AG04450 (cell line): ENCODE measurements around the gene MCTP1. TPM values are rescaled to one million over a fixed set of nuclear protein-coding genes. Genes with fewer than 3 reads are reported as not detected.

Experiments
- CTCF ChIA-PET: fragments of 300-600, 350-600 bp; formaldehyde crosslinking; extraction: SDS; loops from one replicate; lab custom pipeline; 2022; ENCODE audit warnings: antibody characterized with exemption, inconsistent platforms; lab: Charles Lee
- POLR2A ChIA-PET: fragments of 350-600 bp; formaldehyde crosslinking; extraction: SDS; loops from one replicate; lab custom pipeline; 2021; ENCODE audit warnings: antibody characterized with exemption, inconsistent platforms; lab: Yijun Ruan, JAX
- DNase-seq: peaks from one replicate; pipeline ENCODE4 v3.0.0-alpha.2; 2011; ENCODE audit warnings: low read depth, low spot score
- H3K27ac ChIP-seq: one replicate; pipeline ENCODE4 v1.5.1; 2012; ENCODE audit warnings: low read depth, low read length, control low read depth
- H3K27me3 ChIP-seq: one replicate; pipeline ENCODE4 v1.6.0; 2012; ENCODE audit warnings: low read length; ENCODE audit not compliant: control insufficient read depth, insufficient read depth
- H3K4me3 ChIP-seq: 2 replicates; pipeline ENCODE4 v1.5.1; 2011; ENCODE audit warnings: mild to moderate bottlenecking, low read depth, low read length, control low read depth
- H3K9me3 ChIP-seq: 2 replicates; pipeline ENCODE4 v1.5.1; 2012; ENCODE audit warnings: low read length; ENCODE audit not compliant: control insufficient read depth, insufficient read depth
- polyA plus RNA-seq: library from polyadenylated mRNA; depleted of rRNA; stranded (reverse); fragments of >200 nt; gene quantifications from 2 replicates; pipeline ENCODE4 v1.2.3, GENCODE V29; 2011
- TF ChIP-seq, protein P1 (sequence below): IDR thresholded peaks from 2 replicates; pipeline ENCODE4 v1.5.1; 2011; ENCODE audit warnings: low read depth, low read length, control low read depth, inconsistent platforms

Gene MCTP1
- polyA plus RNA-seq, 1 experiment: 0.66 TPM

- TF ChIP-seq, protein P1, sequence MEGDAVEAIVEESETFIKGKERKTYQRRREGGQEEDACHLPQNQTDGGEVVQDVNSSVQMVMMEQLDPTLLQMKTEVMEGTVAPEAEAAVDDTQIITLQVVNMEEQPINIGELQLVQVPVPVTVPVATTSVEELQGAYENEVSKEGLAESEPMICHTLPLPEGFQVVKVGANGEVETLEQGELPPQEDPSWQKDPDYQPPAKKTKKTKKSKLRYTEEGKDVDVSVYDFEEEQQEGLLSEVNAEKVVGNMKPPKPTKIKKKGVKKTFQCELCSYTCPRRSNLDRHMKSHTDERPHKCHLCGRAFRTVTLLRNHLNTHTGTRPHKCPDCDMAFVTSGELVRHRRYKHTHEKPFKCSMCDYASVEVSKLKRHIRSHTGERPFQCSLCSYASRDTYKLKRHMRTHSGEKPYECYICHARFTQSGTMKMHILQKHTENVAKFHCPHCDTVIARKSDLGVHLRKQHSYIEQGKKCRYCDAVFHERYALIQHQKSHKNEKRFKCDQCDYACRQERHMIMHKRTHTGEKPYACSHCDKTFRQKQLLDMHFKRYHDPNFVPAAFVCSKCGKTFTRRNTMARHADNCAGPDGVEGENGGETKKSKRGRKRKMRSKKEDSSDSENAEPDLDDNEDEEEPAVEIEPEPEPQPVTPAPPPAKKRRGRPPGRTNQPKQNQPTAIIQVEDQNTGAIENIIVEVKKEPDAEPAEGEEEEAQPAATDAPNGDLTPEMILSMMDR: no peak
- CTCF ChIA-PET: no interaction called here
Observed at GRCh38 chr5:95130941-95131340, 154.0 kb downstream of the MCTP1 start.

DNA sequence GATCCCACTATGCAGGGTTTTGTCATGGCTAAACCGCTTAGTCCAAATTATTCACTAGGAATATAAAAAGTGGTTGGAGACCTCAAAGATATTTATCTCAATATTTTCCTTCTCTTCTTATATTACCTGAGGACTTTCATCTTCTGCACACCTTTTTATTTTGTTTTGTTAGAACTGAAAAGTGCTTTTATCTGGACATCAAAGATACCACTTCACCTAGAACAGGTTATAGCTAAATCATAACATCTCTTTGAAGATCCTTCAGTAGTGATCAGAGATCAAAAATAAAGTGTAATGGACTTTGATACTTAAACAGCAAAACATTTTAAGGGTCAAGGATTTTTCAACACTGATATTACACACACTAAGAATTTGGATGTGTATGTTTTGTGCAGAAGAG is 160.2 kb downstream of the MCTP1 start:
- Histone ChIP-seq H3K4me3 (no peak overlapping the region), H3K27me3 (no peaks in the 10 kb centered on the region), H3K27ac (no peak overlapping the region), H3K9me3 (no peaks in the 10 kb centered on the region)
- ChIA-PET POLR2A (no interaction called here), CTCF (no interaction called here)
- TF ChIP-seq, protein P1: no peak
- no peak for DNase-seq

More at GRCh38 chr5:95130941-95131340, 154.0 kb downstream of the MCTP1 start:
- Histone ChIP-seq H3K27me3 (no peaks in the 10 kb centered on the region), H3K4me3 (no peak overlapping the region), H3K9me3 (no peaks in the 10 kb centered on the region), H3K27ac (no peak overlapping the region)
- POLR2A ChIA-PET: no interaction called here
- DNase-seq: no peak

DNA sequence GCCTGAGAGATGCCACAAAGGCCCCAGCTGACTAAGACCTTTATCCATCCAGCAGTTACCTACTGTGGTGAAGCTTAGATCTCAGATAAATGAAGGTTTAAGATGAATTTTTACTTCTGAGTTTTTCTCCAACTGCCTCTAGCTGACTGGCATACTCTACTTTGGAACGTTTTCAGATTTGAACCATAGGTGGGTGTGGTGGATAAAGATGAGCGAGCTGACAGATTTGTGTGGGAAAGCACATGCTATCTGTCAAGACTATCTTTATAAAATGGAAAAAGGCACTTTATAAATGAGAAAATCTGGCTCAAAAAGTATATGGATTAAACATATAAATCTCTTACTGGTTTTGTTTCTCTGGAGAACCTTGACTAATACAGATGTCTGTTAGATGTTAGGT is 160.8 kb downstream of the MCTP1 start:
- CTCF ChIA-PET: no interaction called here
- no peaks in the 10 kb centered on the region for H3K27me3 ChIP-seq
- POLR2A ChIA-PET: no interaction called here
- no peaks in the 10 kb centered on the region for H3K9me3 ChIP-seq
- DNase-seq: no peak
- no peak overlapping the region for H3K27ac ChIP-seq
- H3K4me3 ChIP-seq: no peak overlapping the region
- TF ChIP-seq, protein P1: no peak

GRCh38 chr5:95114902-95115301 is 170.0 kb downstream of the MCTP1 start:
- CTCF ChIA-PET: no interaction called here
- TF ChIP-seq, protein P1: no peak
- POLR2A ChIA-PET: no interaction called here
- DNase-seq: no peak
- Histone ChIP-seq H3K4me3 (no peak overlapping the region), H3K9me3 (no peaks in the 10 kb centered on the region), H3K27me3 (no peaks in the 10 kb centered on the region), H3K27ac (no peak overlapping the region)

DNA sequence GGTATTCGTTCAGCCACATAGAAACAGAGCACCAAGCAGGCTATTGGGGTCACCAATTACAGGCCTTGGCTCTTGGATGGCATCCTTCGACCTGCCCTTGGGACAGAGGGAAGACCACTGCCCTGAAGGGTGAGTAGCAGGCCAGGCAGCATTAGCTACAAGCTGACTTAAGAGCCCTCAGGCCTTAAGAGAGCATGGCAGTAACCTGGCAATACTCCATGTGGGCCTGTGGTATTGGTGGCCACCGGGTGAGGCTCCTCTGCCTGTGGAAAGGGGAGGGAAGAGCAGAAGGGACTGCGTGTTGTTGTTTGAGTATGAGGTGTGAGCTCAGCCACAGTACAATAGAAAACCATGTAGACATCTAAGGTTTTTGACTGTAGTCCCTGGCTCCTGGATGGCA is 170.6 kb downstream of the MCTP1 start:
- CTCF ChIA-PET: no interaction called here
- Histone ChIP-seq H3K9me3 (no peaks in the 10 kb centered on the region), H3K27me3 (no peaks in the 10 kb centered on the region), H3K4me3 (no peak overlapping the region), H3K27ac (no peak overlapping the region)
- POLR2A ChIA-PET: no interaction called here
- DNase-seq: no peak
- TF ChIP-seq, protein P1: no peak
